ENCODE results near the gene ZSCAN23.

The ZSCAN23 gene

DNA sequence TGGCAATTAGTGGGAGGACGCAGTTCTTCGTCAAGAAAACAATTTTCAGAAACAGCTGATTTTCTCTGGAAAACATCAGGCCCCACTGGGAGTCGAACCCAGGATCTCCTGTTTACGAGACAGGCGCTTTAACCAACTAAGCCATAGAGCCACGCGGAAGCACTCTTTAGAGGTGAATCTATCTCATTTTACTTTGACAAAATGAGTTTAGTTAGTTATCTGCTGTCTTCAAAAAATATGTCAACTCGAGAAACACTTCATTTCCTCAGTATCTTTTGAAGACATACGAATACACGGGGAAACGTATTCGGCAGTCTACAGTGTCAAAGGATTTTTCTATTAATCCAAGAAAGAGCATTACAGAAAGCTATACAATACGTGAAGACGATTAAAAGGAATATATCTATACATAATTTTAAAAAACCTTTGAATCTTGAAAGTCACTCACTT is 45.6 kb upstream of the ZSCAN23 start (continued):
- TF ChIP-seq ZNF146 (tag by site-specific recombination; IDR thresholded peaks at IDR 0.05) (no peak), ZNF239 (tag by site-specific recombination; IDR thresholded peaks at IDR 0.05) (no peak), ZSCAN30 (tag by site-specific recombination; IDR thresholded peaks at IDR 0.05) (peak; percentile 59; the same call in 1 of the 2 replicates), ZNF266 (tag by site-specific recombination; IDR thresholded peaks at IDR 0.05; ENCODE audit: low read depth) (no peak), ZNF324 (tag by site-specific recombination; IDR thresholded peaks at IDR 0.05) (no peak; the same call in 1 of the 2 replicates), HOXD13 (CRISPR knock-in tag; IDR thresholded peaks at IDR 0.05; ENCODE audit: borderline replicate concordance) (no peak), ZBTB17 (tag by site-specific recombination; IDR thresholded peaks at IDR 0.05) (peak; percentile 68), ZNF214 (tag by site-specific recombination; IDR thresholded peaks at IDR 0.05; ENCODE audit: borderline replicate concordance) (peak; percentile 19; the same call in 1 of the 2 replicates), ZFP37 (tag by site-specific recombination; IDR thresholded peaks at IDR 0.05) (no peak), ZNF416 (tag by site-specific recombination; IDR thresholded peaks at IDR 0.05) (no peak), MZF1 (tag by site-specific recombination; IDR thresholded peaks at IDR 0.05; ENCODE audit: borderline replicate concordance) (0 out of 2 replicates have a peak, but pooled peaks have one; percentile 35), ZNF133 (tag by site-specific recombination; IDR thresholded peaks at IDR 0.05) (no peak), ZNF555 (tag by site-specific recombination; conservative IDR thresholded peaks at IDR 0.05) (no peak), ZBTB21 (tag by site-specific recombination; IDR thresholded peaks at IDR 0.05) (no peak), ZNF354C (tag by site-specific recombination; IDR thresholded peaks at IDR 0.05; ENCODE audit: borderline replicate concordance, low read depth) (no peak), ZNF785 (tag by site-specific recombination; IDR thresholded peaks at IDR 0.05) (no peak), ZFP41 (tag by site-specific recombination; IDR thresholded peaks at IDR 0.05; ENCODE audit: borderline replicate concordance) (no peak), ZSCAN16 (tag by site-specific recombination; IDR thresholded peaks at IDR 0.05) (no peak), GLIS1 (tag by site-specific recombination; IDR thresholded peaks at IDR 0.05) (no peak), ZNF184 (tag by site-specific recombination; IDR thresholded peaks at IDR 0.05) (peak; percentile 25; the same call in 1 of the 2 replicates)
- TF ChIP-seq, protein P1, sequence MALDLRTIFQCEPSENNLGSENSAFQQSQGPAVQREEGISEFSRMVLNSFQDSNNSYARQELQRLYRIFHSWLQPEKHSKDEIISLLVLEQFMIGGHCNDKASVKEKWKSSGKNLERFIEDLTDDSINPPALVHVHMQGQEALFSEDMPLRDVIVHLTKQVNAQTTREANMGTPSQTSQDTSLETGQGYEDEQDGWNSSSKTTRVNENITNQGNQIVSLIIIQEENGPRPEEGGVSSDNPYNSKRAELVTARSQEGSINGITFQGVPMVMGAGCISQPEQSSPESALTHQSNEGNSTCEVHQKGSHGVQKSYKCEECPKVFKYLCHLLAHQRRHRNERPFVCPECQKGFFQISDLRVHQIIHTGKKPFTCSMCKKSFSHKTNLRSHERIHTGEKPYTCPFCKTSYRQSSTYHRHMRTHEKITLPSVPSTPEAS (tag by site-specific recombination; IDR thresholded peaks at IDR 0.05), result no peak
- TF ChIP-seq, protein P2, sequence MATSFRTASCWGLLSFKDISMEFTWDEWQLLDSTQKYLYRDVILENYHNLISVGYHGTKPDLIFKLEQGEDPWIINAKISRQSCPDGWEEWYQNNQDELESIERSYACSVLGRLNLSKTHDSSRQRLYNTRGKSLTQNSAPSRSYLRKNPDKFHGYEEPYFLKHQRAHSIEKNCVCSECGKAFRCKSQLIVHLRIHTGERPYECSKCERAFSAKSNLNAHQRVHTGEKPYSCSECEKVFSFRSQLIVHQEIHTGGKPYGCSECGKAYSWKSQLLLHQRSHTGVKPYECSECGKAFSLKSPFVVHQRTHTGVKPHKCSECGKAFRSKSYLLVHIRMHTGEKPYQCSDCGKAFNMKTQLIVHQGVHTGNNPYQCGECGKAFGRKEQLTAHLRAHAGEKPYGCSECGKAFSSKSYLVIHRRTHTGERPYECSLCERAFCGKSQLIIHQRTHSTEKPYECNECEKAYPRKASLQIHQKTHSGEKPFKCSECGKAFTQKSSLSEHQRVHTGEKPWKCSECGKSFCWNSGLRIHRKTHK (tag by site-specific recombination; IDR thresholded peaks at IDR 0.05), result no peak
- TF ChIP-seq, protein P3, sequence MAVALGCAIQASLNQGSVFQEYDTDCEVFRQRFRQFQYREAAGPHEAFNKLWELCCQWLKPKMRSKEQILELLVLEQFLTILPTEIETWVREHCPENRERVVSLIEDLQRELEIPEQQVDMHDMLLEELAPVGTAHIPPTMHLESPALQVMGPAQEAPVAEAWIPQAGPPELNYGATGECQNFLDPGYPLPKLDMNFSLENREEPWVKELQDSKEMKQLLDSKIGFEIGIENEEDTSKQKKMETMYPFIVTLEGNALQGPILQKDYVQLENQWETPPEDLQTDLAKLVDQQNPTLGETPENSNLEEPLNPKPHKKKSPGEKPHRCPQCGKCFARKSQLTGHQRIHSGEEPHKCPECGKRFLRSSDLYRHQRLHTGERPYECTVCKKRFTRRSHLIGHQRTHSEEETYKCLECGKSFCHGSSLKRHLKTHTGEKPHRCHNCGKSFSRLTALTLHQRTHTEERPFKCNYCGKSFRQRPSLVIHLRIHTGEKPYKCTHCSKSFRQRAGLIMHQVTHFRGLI (tag by site-specific recombination; IDR thresholded peaks at IDR 0.05), result peak; percentile 17; the same call in 1 of the 2 replicates
- TF ChIP-seq, protein P4, sequence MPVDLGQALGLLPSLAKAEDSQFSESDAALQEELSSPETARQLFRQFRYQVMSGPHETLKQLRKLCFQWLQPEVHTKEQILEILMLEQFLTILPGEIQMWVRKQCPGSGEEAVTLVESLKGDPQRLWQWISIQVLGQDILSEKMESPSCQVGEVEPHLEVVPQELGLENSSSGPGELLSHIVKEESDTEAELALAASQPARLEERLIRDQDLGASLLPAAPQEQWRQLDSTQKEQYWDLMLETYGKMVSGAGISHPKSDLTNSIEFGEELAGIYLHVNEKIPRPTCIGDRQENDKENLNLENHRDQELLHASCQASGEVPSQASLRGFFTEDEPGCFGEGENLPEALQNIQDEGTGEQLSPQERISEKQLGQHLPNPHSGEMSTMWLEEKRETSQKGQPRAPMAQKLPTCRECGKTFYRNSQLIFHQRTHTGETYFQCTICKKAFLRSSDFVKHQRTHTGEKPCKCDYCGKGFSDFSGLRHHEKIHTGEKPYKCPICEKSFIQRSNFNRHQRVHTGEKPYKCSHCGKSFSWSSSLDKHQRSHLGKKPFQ (tag by site-specific recombination; IDR thresholded peaks at IDR 0.05), result no peak
- TF ChIP-seq, protein P5, sequence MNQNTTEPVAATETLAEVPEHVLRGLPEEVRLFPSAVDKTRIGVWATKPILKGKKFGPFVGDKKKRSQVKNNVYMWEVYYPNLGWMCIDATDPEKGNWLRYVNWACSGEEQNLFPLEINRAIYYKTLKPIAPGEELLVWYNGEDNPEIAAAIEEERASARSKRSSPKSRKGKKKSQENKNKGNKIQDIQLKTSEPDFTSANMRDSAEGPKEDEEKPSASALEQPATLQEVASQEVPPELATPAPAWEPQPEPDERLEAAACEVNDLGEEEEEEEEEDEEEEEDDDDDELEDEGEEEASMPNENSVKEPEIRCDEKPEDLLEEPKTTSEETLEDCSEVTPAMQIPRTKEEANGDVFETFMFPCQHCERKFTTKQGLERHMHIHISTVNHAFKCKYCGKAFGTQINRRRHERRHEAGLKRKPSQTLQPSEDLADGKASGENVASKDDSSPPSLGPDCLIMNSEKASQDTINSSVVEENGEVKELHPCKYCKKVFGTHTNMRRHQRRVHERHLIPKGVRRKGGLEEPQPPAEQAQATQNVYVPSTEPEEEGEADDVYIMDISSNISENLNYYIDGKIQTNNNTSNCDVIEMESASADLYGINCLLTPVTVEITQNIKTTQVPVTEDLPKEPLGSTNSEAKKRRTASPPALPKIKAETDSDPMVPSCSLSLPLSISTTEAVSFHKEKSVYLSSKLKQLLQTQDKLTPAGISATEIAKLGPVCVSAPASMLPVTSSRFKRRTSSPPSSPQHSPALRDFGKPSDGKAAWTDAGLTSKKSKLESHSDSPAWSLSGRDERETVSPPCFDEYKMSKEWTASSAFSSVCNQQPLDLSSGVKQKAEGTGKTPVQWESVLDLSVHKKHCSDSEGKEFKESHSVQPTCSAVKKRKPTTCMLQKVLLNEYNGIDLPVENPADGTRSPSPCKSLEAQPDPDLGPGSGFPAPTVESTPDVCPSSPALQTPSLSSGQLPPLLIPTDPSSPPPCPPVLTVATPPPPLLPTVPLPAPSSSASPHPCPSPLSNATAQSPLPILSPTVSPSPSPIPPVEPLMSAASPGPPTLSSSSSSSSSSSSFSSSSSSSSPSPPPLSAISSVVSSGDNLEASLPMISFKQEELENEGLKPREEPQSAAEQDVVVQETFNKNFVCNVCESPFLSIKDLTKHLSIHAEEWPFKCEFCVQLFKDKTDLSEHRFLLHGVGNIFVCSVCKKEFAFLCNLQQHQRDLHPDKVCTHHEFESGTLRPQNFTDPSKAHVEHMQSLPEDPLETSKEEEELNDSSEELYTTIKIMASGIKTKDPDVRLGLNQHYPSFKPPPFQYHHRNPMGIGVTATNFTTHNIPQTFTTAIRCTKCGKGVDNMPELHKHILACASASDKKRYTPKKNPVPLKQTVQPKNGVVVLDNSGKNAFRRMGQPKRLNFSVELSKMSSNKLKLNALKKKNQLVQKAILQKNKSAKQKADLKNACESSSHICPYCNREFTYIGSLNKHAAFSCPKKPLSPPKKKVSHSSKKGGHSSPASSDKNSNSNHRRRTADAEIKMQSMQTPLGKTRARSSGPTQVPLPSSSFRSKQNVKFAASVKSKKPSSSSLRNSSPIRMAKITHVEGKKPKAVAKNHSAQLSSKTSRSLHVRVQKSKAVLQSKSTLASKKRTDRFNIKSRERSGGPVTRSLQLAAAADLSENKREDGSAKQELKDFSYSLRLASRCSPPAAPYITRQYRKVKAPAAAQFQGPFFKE (tag by site-specific recombination; IDR thresholded peaks at IDR 0.05; ENCODE audit: borderline replicate concordance), result no peak
- TF ChIP-seq, protein P6, sequence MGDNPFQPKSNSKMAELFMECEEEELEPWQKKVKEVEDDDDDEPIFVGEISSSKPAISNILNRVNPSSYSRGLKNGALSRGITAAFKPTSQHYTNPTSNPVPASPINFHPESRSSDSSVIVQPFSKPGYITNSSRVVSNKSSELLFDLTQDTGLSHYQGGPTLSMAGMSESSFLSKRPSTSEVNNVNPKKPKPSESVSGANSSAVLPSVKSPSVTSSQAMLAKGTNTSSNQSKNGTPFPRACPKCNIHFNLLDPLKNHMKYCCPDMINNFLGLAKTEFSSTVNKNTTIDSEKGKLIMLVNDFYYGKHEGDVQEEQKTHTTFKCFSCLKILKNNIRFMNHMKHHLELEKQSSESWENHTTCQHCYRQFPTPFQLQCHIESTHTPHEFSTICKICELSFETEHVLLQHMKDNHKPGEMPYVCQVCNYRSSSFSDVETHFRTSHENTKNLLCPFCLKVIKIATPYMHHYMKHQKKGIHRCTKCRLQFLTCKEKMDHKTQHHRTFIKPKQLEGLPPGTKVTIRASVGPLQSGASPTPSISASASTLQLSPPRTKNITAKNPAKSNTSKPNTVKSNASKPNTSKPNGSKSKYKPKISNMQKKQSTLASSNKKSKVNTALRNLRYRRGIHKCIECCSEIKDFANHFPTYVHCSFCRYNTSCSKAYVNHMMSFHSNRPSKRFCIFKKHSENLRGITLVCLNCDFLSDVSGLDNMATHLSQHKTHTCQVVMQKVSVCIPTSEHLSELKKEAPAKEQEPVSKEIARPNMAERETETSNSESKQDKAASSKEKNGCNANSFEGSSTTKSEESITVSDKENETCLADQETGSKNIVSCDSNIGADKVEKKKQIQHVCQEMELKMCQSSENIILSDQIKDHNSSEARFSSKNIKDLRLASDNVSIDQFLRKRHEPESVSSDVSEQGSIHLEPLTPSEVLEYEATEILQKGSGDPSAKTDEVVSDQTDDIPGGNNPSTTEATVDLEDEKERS (tag by site-specific recombination; IDR thresholded peaks at IDR 0.05), result no peak
